PFSK-1 (cell line): ENCODE data around the gene KCNK13.

Experiments used
- FOXP2 ChIP-seq: optimal IDR thresholded peaks from 2 replicates; pipeline ENCODE3; 2011; ENCODE audit warnings: borderline replicate concordance, control low read depth, inconsistent platforms; ENCODE audit not compliant: insufficient read depth; ENCODE audit errors: extremely low read length, extremely low read depth
- POLR2AphosphoS5 ChIP-seq: IDR thresholded peaks from 2 replicates; pipeline ENCODE4 v1.6.1; 2012; ENCODE audit warnings: low read depth, mild to moderate bottlenecking, control low read depth, low read length, moderate library complexity
- REST ChIP-seq, 2 experiments: IDR thresholded peaks; 2 replicates each; pipeline versions ENCODE4 v1.6.1 to v1.8.0; 2011 to 2012; ENCODE audit warnings: low read depth in 2 of 2, low read length in 2 of 2, control low read depth in 1 of 2, inconsistent platforms in 1 of 2, mild to moderate bottlenecking in 1 of 2, moderate library complexity in 1 of 2; ENCODE audit not compliant: insufficient read depth in 1 of 2
- SIN3A ChIP-seq: IDR thresholded peaks from 2 replicates; pipeline ENCODE4 v1.6.1; 2012; ENCODE audit warnings: mild to moderate bottlenecking, low read length, moderate library complexity, borderline replicate concordance; ENCODE audit not compliant: insufficient read depth
- TAF1 ChIP-seq: IDR thresholded peaks from 2 replicates; pipeline ENCODE4 v1.6.1; 2012; ENCODE audit warnings: low read length, control low read depth, borderline replicate concordance; ENCODE audit not compliant: insufficient read depth

Gene KCNK13

GRCh38 chr14:90093942-90094595 is 32.3 kb downstream of the KCNK13 start:
- no peak for TF ChIP-seq TAF1
- TF ChIP-seq POLR2AphosphoS5, result no peak
- TF ChIP-seq FOXP2, result no peak
- no peak for TF ChIP-seq REST (IDR thresholded peaks at IDR 0.05; ENCODE audit: insufficient read depth in 1 of 2, low read depth in 2 of 2, low read length in 2 of 2)
- TF ChIP-seq SIN3A, result no peak

GRCh38 chr14:90095096-90095495 is 33.3 kb downstream of the KCNK13 start:
- TF ChIP-seq FOXP2 (no peak), SIN3A (no peak), REST (IDR thresholded peaks at IDR 0.05; ENCODE audit: insufficient read depth in 1 of 2, low read depth in 2 of 2, low read length in 2 of 2) (no peak), POLR2AphosphoS5 (no peak)

GRCh38 chr14:90096566-90096965 is 34.8 kb downstream of the KCNK13 start:
- TF ChIP-seq TAF1, result no peak
- TF ChIP-seq SIN3A, result no peak
- TF ChIP-seq REST (IDR thresholded peaks at IDR 0.05; ENCODE audit: insufficient read depth in 1 of 2, low read depth in 2 of 2, low read length in 2 of 2), result no peak
- TF ChIP-seq FOXP2, result no peak
- TF ChIP-seq POLR2AphosphoS5, result no peak

GRCh38 chr14:90103808-90104207 is 42.0 kb downstream of the KCNK13 start:
- no peak for TF ChIP-seq FOXP2
- TF ChIP-seq REST (IDR thresholded peaks at IDR 0.05; ENCODE audit: insufficient read depth in 1 of 2, low read depth in 2 of 2, low read length in 2 of 2), result no peak
- TF ChIP-seq SIN3A, result no peak
- no peak for TF ChIP-seq POLR2AphosphoS5
- no peak for TF ChIP-seq TAF1

- no peak for TF ChIP-seq FOXP2
- no peak for TF ChIP-seq SIN3A
- TF ChIP-seq POLR2AphosphoS5, result no peak
- no peak for TF ChIP-seq REST (IDR thresholded peaks at IDR 0.05; ENCODE audit: insufficient read depth in 1 of 2, low read depth in 2 of 2, low read length in 2 of 2)
- TF ChIP-seq TAF1, result no peak
These were observed 44.0 kb downstream of the KCNK13 start for GRCh38 chr14:90105756-90106155.
